Fibroblast of lung (primary cell): ENCODE measurements around the gene EPHB2. TPM values are rescaled to one million over a fixed set of nuclear protein-coding genes. Genes with fewer than 3 reads are reported as not detected.

ENCODE experiments used
- DNase-seq, 2 donors: peaks; one replicate each; pipeline versions ENCODE4 v3.0.0 to v3.0.0-alpha.2; 2010; ENCODE audit warnings: low read depth in 2 of 2
- H2AFZ ChIP-seq: 2 replicates; pipeline ENCODE4 v1.5.1; 2012; ENCODE audit warnings: low read length, control low read depth, inconsistent platforms
- H3K27ac ChIP-seq: 2 replicates; pipeline ENCODE4 v1.5.1; 2011; ENCODE audit warnings: low read length, control low read depth; ENCODE audit not compliant: insufficient read depth
- H3K27me3 ChIP-seq: 2 replicates; pipeline ENCODE4 v1.5.1; 2011; ENCODE audit warnings: mild to moderate bottlenecking, low read length; ENCODE audit not compliant: control insufficient read depth, insufficient read depth
- H3K36me3 ChIP-seq: 2 replicates; pipeline ENCODE4 v1.5.1; 2011; ENCODE audit warnings: low read length; ENCODE audit not compliant: control insufficient read depth, insufficient read depth
- H3K4me1 ChIP-seq: 2 replicates; pipeline ENCODE4 v1.5.1; 2011; ENCODE audit warnings: low read length; ENCODE audit not compliant: control insufficient read depth, insufficient read depth; ENCODE audit errors: extremely low read depth
- H3K4me2 ChIP-seq: 2 replicates; pipeline ENCODE4 v1.5.1; 2011; ENCODE audit warnings: low read length, control low read depth; ENCODE audit not compliant: insufficient read depth; ENCODE audit errors: extremely low read depth
- H3K4me3 ChIP-seq, 4 experiments: fragments of 200-600 bp in 1 of 4; sonication (generic) in 1 of 4; replicated peaks in 1 of 4; 2 replicates each; pipeline ENCODE4 v1.5.1; 2011 to 2016; ENCODE audit warnings: low read length in 4 of 4, low read depth in 3 of 4, mild to moderate bottlenecking in 3 of 4, control low read depth in 2 of 4, inconsistent platforms in 1 of 4, mixed read lengths in 1 of 4; ENCODE audit not compliant: insufficient read depth in 1 of 4; ENCODE audit errors: control extremely low read depth in 1 of 4
- H3K79me2 ChIP-seq: 2 replicates; pipeline ENCODE4 v1.5.1; 2012; ENCODE audit warnings: mild to moderate bottlenecking, low read length, inconsistent platforms; ENCODE audit not compliant: control insufficient read depth, insufficient read depth
- H3K9ac ChIP-seq: 2 replicates; pipeline ENCODE4 v1.5.1; 2011; ENCODE audit warnings: mild to moderate bottlenecking, low read length, control low read depth; ENCODE audit not compliant: insufficient read depth
- H3K9me3 ChIP-seq: 2 replicates; pipeline ENCODE4 v1.5.1; 2012; ENCODE audit warnings: low read depth, low read length; ENCODE audit not compliant: control insufficient read depth, insufficient read depth
- H4K20me1 ChIP-seq: 2 replicates; pipeline ENCODE4 v1.5.1; 2011; ENCODE audit warnings: low read length; ENCODE audit not compliant: control insufficient read depth, insufficient read depth; ENCODE audit errors: extremely low read depth
- CTCF ChIP-seq, 2 donors: IDR thresholded peaks in 1 of 2; conservative IDR thresholded peaks in 1 of 2; 1 replicate in 1 of 2; 2 replicates in 1 of 2; pipeline ENCODE4 v1.5.1; 2011 to 2012; ENCODE audit warnings: low read length in 2 of 2, control low read depth in 1 of 2, inconsistent platforms in 1 of 2, low read depth in 1 of 2, mild to moderate bottlenecking in 1 of 2
- EZH2 ChIP-seq: IDR thresholded peaks from 2 replicates; pipeline ENCODE4 v1.5.1; 2012; ENCODE audit warnings: low read length, control low read depth, mild to moderate bottlenecking; ENCODE audit errors: missing control alignments
- polyA plus RNA-seq, 2 donors: library from polyadenylated mRNA; depleted of rRNA in 1 of 2; stranded (reverse) in 1 of 2; unstranded in 1 of 2; fragments of >200 nt; gene quantifications; 2 replicates each; pipeline ENCODE4 v1.2.1, GENCODE V29; 2011 to 2012; ENCODE audit warnings: missing spikeins in 1 of 2
- total RNA-seq: library from RNA; depleted of rRNA; stranded (reverse); fragments of >200 nt; gene quantifications from 2 replicates; pipeline ENCODE4 v1.2.1, GENCODE V29; 2014

Gene EPHB2
- total and polyA plus RNA-seq, 2 donors (not counting 1 experiment from before 2014, with no cell fraction given) = 4.1 to 11.2 TPM

GRCh38 chr1:22838965-22839364 is 128.3 kb downstream of the EPHB2 start:
- Histone ChIP-seq H4K20me1 (no peaks in the 10 kb centered on the region), H3K27me3 (no peaks in the 10 kb centered on the region), H3K9me3 (no peaks in the 10 kb centered on the region), H3K4me2 (no peak overlapping the region), H3K27ac (no peak overlapping the region), H3K79me2 (no peaks in the 10 kb centered on the region), H3K9ac (no peak overlapping the region), H3K4me1 (no peaks in the 10 kb centered on the region), H3K36me3 (no peaks in the 10 kb centered on the region), H2AFZ (no peak overlapping the region), H3K4me3 (no peak overlapping the region)
- no peak for TF ChIP-seq CTCF (conservative IDR thresholded peaks at IDR 0.05 in 1 of 2, IDR thresholded peaks at IDR 0.05 in 1 of 2; ENCODE audit: low read depth in 1 of 2, low read length in 2 of 2)
- no peak for TF ChIP-seq EZH2
- DNase-seq = no peak

GRCh38 chr1:22839806-22840205 is 129.2 kb downstream of the EPHB2 start:
- H3K9me3 ChIP-seq = no peaks in the 10 kb centered on the region
- no peaks in the 10 kb centered on the region for H4K20me1 ChIP-seq
- H3K27ac ChIP-seq = no peak overlapping the region
- H2AFZ ChIP-seq = no peak overlapping the region
- no peak overlapping the region for H3K4me2 ChIP-seq
- no peak for TF ChIP-seq CTCF (conservative IDR thresholded peaks at IDR 0.05 in 1 of 2, IDR thresholded peaks at IDR 0.05 in 1 of 2; ENCODE audit: low read depth in 1 of 2, low read length in 2 of 2)
- no peak for TF ChIP-seq EZH2
- H3K27me3 ChIP-seq = no peaks in the 10 kb centered on the region
- no peaks in the 10 kb centered on the region for H3K4me1 ChIP-seq
- no peaks in the 10 kb centered on the region for H3K36me3 ChIP-seq
- H3K79me2 ChIP-seq = no peaks in the 10 kb centered on the region
- no peak overlapping the region for H3K4me3 ChIP-seq
- H3K9ac ChIP-seq = no peak overlapping the region
- DNase-seq = no peak

GRCh38 chr1:22841142-22841541 is 130.5 kb downstream of the EPHB2 start:
- Histone ChIP-seq H3K27ac (no peak overlapping the region), H3K9ac (no peak overlapping the region), H3K4me1 (no peaks in the 10 kb centered on the region), H3K36me3 (no peaks in the 10 kb centered on the region), H4K20me1 (no peaks in the 10 kb centered on the region), H2AFZ (no peak overlapping the region), H3K9me3 (no peaks in the 10 kb centered on the region), H3K4me2 (no peak overlapping the region), H3K27me3 (no peaks in the 10 kb centered on the region), H3K79me2 (no peaks in the 10 kb centered on the region), H3K4me3 (no peak overlapping the region)
- TF ChIP-seq EZH2 (no peak), CTCF (conservative IDR thresholded peaks at IDR 0.05 in 1 of 2, IDR thresholded peaks at IDR 0.05 in 1 of 2; ENCODE audit: low read depth in 1 of 2, low read length in 2 of 2) (no peak)
- DNase-seq = no peak
